Measurements from ENCODE around the gene SFXN3.
A peak's percentile ranks its signal among the peaks of the same experiment; 100 is the strongest.

Gene SFXN3

GRCh38 chr10:101042667-101043362 is 11.8 kb downstream of the SFXN3 start:
- no peak for TF ChIP-seq ZNF274 (IDR thresholded peaks at IDR 0.05; ENCODE audit: low read depth, low read length)
- peak overlapping the region; percentile 59; the same call in 1 of the 2 replicates for H3K4me3 ChIP-seq (ENCODE audit: low read length)

GRCh38 chr10:101043363-101043707 is 12.3 kb downstream of the SFXN3 start:
- TF ChIP-seq ZNF274 (IDR thresholded peaks at IDR 0.05; ENCODE audit: low read depth, low read length): no peak
- peak overlapping the region; percentile 59; the same call in 1 of the 2 replicates for H3K4me3 ChIP-seq (ENCODE audit: low read length)

DNA sequence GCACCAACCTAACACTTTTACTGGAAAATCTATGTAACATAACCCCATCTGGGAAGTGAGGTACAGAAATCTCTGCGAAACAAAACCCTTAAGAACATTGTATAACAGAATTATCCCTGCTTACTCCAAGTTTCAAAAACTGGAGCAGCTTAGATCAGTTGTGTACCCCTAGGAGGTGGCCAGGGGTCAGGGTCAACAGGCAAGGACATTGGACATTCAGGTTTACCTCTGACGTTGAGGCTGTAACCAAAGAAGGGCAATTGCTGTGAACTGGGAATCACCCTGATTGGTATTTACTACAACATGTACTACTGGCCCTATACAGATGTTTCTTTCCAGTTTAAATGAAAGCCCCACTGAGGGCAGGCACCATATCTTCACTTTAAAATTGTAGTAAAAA is 13.1 kb downstream of the SFXN3 start:
- TF ChIP-seq ZNF274 (IDR thresholded peaks at IDR 0.05; ENCODE audit: low read depth, low read length): no peak
- H3K4me3 ChIP-seq (ENCODE audit: low read length): no peak overlapping the region

- H3K4me3 ChIP-seq (ENCODE audit: low read length): no peak overlapping the region
- TF ChIP-seq ZNF274 (IDR thresholded peaks at IDR 0.05; ENCODE audit: low read depth, low read length): no peak
Measured at GRCh38 chr10:101046332-101047238, 15.6 kb downstream of the SFXN3 start.

- H3K4me3 ChIP-seq (ENCODE audit: low read length): no peak overlapping the region
- no peak for TF ChIP-seq ZNF274 (IDR thresholded peaks at IDR 0.05; ENCODE audit: low read depth, low read length)
Measured at GRCh38 chr10:101047268-101047667, 16.2 kb downstream of the SFXN3 start.

DNA sequence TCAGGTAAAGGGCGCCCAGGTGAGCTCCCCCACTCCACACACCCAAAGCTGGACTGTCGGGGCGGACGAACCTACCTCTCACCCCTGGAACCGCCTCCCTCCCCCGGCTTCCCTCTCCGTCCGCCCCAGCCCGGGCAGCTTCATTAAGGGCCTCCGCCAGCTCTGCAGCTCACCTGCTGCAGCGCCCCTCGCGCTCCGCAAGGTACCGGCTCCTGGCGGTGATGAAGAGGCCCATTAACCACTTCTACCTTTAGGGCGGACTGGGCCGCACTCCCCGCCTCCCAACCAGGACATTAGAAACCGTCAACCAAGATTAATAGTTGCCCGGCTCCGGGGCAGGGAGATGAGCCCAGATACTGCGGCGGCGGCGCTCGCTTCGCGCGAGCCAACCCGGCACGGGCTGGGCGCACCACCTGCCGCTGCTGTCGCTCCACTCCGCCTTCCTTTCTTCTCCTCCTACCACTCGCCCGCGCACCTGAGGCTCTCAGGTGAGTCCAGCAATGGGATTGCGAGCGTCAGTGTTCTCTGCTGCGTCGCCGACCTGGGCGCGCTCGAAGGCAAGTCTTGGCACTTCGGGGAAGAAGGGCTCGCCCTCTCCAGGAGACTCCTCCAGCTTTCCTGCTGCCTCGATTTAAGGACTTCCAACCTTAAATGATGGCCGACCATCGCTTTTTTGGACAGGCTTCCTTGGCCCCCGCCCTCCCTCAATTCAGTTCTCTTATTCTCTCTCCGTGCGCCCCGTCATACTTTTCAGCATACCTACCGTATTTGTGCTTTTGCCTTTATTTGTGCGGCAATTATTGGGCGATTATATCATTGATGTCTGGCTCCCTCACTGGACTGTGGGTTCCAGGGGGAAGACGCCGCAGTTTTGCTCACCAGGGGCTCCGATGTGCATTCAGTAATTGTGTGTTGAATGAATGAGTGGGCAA is 17.2 kb downstream of the SFXN3 start:
- H3K4me3 ChIP-seq (ENCODE audit: low read length): no peak overlapping the region

DNA sequence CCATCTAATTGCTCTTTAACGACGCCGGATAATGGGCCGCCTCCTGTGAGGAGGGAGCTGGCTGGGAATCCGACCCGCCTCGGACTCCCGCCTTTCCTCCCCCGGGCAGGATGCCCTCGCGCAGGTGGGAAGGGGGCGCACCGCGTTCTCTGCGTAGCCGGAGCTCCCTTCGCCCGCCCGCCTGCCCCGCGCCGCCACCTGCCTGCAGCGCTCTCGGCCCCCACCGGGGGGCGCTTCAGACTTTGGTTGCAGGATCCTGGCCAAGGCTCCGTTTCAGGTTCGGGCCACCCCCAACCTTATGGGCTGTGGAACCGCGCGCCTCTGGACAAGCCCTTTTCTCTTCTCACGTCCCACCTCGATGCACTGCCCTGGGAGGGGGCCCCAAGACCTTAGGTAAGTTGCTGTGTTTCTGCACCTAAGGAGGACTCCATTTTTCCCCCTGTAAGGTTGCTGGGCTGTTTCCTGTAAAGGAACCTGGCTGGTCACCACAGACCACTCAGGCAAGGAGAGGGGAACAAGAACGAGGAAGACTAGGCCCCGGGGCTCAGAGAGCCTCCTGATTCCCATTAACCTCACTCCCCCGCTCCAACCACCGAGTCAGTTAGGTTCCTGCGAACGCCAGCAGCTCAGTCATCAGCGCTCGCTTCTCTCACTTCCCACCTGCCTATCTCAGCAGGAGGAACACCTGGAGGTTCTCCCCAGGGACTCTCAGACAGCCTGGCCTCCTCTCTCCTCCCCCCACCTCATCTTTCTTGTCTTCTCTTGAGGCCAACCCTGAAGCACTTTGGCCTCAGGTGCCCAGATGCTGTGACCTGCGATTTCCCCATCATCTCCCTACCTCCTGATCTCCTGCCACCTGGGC is 19.4 kb downstream of the SFXN3 start:
- no peak overlapping the region for H3K4me3 ChIP-seq (ENCODE audit: low read length)
- TF ChIP-seq ZNF274 (IDR thresholded peaks at IDR 0.05; ENCODE audit: low read depth, low read length): no peak

More for the DNA sequence above, 17.2 kb downstream of the SFXN3 start:
- no peak for TF ChIP-seq ZNF274 (IDR thresholded peaks at IDR 0.05; ENCODE audit: low read depth, low read length)

DNA sequence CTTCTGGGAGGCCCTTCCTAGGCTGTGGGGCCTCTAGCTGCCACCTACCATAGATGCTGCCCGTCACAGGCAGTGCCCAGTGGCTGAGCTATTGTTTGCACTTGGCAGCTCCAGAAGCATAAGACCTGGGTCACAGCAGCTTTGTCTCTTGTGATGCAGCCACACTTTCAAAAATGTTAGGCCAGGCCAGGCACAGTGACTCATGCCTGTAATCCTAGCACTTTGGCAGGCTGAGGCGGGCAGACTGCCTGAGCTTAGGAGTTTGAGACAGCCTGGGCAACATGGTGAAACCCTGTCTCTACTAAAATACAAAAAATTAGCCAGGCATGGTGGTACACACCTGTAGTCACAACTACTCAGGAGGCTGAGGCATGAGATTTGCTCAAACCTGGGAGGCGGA is 21.3 kb downstream of the SFXN3 start:
- H3K4me3 ChIP-seq (ENCODE audit: low read length): no peak overlapping the region
- no peak for TF ChIP-seq ZNF274 (IDR thresholded peaks at IDR 0.05; ENCODE audit: low read depth, low read length)

DNA sequence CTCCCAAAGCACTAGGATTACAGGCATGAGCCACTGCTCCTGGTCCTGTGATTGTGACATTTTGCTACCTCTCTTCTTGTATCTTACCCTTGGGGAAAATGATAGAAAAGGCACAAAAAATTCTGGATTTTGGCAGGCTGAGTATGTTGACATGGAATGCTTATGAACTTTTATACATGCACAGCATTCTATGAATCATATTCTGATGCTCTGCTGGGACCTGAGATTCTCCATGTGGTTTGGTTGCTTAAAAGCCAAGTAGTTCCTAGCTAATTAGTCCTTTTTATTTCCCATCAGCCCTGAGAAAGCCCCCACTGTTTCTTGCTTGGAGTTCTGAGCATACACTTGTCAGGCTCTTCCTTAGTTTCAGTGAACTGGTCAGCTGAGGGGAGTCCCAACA is 22.5 kb downstream of the SFXN3 start:
- no peak for TF ChIP-seq ZNF274 (IDR thresholded peaks at IDR 0.05; ENCODE audit: low read depth, low read length)
- H3K4me3 ChIP-seq (ENCODE audit: low read length): no peak overlapping the region

- no peak for TF ChIP-seq ZNF274 (IDR thresholded peaks at IDR 0.05; ENCODE audit: low read depth, low read length)
- H3K4me3 ChIP-seq (ENCODE audit: low read length): no peak overlapping the region
Measured at GRCh38 chr10:101054351-101054750, 23.3 kb downstream of the SFXN3 start.

DNA sequence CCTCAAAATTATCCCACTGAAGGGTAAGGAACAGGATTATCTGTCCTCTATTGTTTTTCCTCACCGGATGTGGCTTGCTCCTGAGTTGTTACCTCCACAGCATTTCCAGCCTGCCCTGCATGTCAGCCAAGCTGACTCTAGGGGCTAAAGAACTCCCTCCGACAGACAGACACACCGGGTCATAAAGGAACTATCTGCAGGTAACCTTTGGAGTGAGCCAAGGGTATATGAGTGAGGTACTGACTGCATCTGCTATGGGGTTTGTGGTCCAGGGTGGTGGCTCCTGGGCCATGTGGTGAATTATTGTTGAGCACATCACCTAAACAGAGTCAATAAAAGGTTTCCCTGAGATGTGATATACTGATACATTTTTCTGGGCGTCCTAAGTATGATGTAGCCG is 23.8 kb downstream of the SFXN3 start:
- TF ChIP-seq ZNF274 (IDR thresholded peaks at IDR 0.05; ENCODE audit: low read depth, low read length): no peak
- no peak overlapping the region for H3K4me3 ChIP-seq (ENCODE audit: low read length)

DNA sequence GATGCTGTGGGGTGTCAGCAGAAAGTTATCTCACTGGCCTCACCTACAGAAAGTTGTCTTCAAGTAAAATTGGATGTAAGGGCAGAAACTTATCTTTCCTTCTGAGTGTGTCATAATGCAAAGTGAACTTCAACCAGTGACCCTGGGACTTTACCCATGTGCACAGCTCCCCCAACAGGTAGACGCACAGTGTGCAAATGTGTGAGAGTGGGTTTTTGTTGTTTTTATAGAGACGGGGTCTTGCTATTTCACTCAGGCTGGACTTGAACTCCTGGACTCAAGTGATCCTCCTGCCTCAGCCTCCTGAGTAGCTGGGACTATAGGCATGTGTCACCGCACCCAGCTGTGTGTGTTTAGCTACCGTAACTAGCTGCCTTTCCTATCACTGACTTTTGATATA is 24.4 kb downstream of the SFXN3 start:
- no peak overlapping the region for H3K4me3 ChIP-seq (ENCODE audit: low read length)
- TF ChIP-seq ZNF274 (IDR thresholded peaks at IDR 0.05; ENCODE audit: low read depth, low read length): no peak
